Activated naive CD8-positive, alpha-beta T cell treated with anti-CD3 and anti-CD28 coated beads, Interleukin-2, amount 50 U/mL, for 24 hours (primary cell): ENCODE results near the gene THEMIS2.

Experiments
- ATAC-seq: fragments of 150-1000 bp; cut with Tn5 transposase; one replicate; pipeline ENCODE4 v1.10.0; 2021
- DNase-seq: peaks from one replicate; pipeline ENCODE4 v3.0.0; 2021
- H3K27ac Mint-ChIP-seq: one replicate; pipeline ENCODE4 v1.8.0; 2021; ENCODE audit warnings: mild to moderate bottlenecking, mixed read lengths
- H3K27me3 Mint-ChIP-seq: one replicate; pipeline ENCODE4 v1.8.0; 2021; ENCODE audit warnings: mixed read lengths
- H3K36me3 Mint-ChIP-seq: one replicate; pipeline ENCODE4 v1.8.0; 2021; ENCODE audit warnings: low read depth, mixed read lengths
- H3K4me1 Mint-ChIP-seq: one replicate; pipeline ENCODE4 v1.8.0; 2021; ENCODE audit warnings: mixed read lengths
- H3K4me3 Mint-ChIP-seq: one replicate; pipeline ENCODE4 v1.8.0; 2021; ENCODE audit warnings: mild to moderate bottlenecking, moderate library complexity, mixed read lengths
- H3K9me3 Mint-ChIP-seq: one replicate; pipeline ENCODE4 v1.8.0; 2021; ENCODE audit warnings: mixed read lengths

THEMIS2 gene

GRCh38 chr1:27872802-27873551 lies 633 bp downstream of the THEMIS2 start:
- peak; percentile 60 for DNase-seq

GRCh38 chr1:27873671-27874384 lies 1.5 kb downstream of the THEMIS2 start:
- no peak for DNase-seq
- H3K4me3 Mint-ChIP-seq = peak overlapping the region; percentile 94
- H3K36me3 Mint-ChIP-seq = peaks cover 3% of the 10 kb centered on the region
- H3K4me1 Mint-ChIP-seq = peaks cover 52% of the 10 kb centered on the region
- H3K27ac Mint-ChIP-seq = peak overlapping the region; percentile 81
- no peak for ATAC-seq
- no peaks in the 10 kb centered on the region for H3K27me3 Mint-ChIP-seq
- no peaks in the 10 kb centered on the region for H3K9me3 Mint-ChIP-seq

More at GRCh38 chr1:27872802-27873551, 633 bp downstream of the THEMIS2 start:
- Mint-ChIP-seq H3K4me3 (peak overlapping the region; percentile 94), H3K4me1 (peaks cover 57% of the 10 kb centered on the region), H3K9me3 (no peaks in the 10 kb centered on the region), H3K36me3 (peaks cover 3% of the 10 kb centered on the region), H3K27me3 (no peaks in the 10 kb centered on the region), H3K27ac (peak overlapping the region; percentile 86)
- ATAC-seq = peak; percentile 25

GRCh38 chr1:27876341-27877114 lies 4.2 kb downstream of the THEMIS2 start:
- Mint-ChIP-seq H3K4me3 (no peak overlapping the region), H3K36me3 (peaks cover 6% of the 10 kb centered on the region), H3K4me1 (peaks cover 41% of the 10 kb centered on the region), H3K27me3 (no peaks in the 10 kb centered on the region), H3K9me3 (no peaks in the 10 kb centered on the region), H3K27ac (no peak overlapping the region)
- no peak for DNase-seq
- ATAC-seq = no peak

DNA sequence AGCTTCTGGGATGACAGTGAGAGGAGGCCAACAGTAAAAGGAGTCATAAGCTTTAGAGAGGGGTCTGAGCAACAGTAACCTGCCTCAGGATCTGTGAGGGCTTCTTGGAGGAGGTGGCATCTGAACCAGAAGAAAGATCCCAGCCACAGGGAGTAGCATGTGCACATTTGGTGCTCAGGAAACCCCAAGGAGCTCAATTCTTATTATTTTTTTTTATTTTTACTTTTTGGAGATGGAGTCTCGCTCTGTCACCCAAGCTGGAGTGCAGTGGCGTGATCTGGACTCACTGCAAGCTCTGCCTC lies 4.7 kb downstream of the THEMIS2 start:
- no peaks in the 10 kb centered on the region for H3K27me3 Mint-ChIP-seq
- ATAC-seq = no peak
- no peaks in the 10 kb centered on the region for H3K9me3 Mint-ChIP-seq
- H3K4me3 Mint-ChIP-seq = no peak overlapping the region
- H3K4me1 Mint-ChIP-seq = peaks cover 37% of the 10 kb centered on the region
- peaks cover 8% of the 10 kb centered on the region for H3K36me3 Mint-ChIP-seq
- no peak for DNase-seq
- H3K27ac Mint-ChIP-seq = no peak overlapping the region

GRCh38 chr1:27878039-27878438 lies 5.7 kb downstream of the THEMIS2 start:
- DNase-seq (no peak), ATAC-seq (no peak)
- no peaks in the 10 kb centered on the region for H3K27me3 Mint-ChIP-seq
- H3K36me3 Mint-ChIP-seq = peaks cover 8% of the 10 kb centered on the region
- no peak overlapping the region for H3K27ac Mint-ChIP-seq
- H3K9me3 Mint-ChIP-seq = no peaks in the 10 kb centered on the region
- peaks cover 34% of the 10 kb centered on the region for H3K4me1 Mint-ChIP-seq
- no peak overlapping the region for H3K4me3 Mint-ChIP-seq

DNA sequence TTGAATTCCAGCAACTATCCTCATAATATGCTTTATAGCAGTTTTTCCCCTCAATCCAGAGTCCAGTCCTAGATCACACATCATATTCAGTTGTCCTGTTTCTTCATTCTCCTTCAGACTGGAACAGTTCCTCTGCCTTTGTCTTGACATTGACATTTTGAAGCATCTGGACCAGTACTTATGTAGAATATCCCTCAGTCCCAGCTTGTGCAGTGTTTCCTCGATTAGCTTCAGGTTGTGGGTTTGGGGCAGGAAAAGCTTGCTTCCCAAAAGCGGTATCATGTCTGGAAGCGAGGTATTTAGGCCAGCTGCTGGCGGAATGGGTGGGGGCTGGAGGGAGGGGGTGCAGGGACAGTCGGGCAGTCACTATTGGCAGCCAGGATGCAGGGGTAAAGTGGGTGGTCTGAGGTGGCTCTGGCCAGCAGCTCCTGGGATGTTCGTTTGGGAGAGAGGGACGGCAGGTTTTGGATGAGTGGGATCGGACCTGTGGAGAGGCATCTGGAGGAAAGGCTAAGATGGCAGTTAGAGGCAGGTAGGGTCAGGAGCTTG lies 6.5 kb downstream of the THEMIS2 start:
- Mint-ChIP-seq H3K27me3 (no peaks in the 10 kb centered on the region), H3K27ac (no peak overlapping the region), H3K4me3 (no peak overlapping the region), H3K4me1 (peaks cover 33% of the 10 kb centered on the region), H3K36me3 (peaks cover 13% of the 10 kb centered on the region), H3K9me3 (no peaks in the 10 kb centered on the region)
- no peak for DNase-seq
- ATAC-seq = no peak

DNA sequence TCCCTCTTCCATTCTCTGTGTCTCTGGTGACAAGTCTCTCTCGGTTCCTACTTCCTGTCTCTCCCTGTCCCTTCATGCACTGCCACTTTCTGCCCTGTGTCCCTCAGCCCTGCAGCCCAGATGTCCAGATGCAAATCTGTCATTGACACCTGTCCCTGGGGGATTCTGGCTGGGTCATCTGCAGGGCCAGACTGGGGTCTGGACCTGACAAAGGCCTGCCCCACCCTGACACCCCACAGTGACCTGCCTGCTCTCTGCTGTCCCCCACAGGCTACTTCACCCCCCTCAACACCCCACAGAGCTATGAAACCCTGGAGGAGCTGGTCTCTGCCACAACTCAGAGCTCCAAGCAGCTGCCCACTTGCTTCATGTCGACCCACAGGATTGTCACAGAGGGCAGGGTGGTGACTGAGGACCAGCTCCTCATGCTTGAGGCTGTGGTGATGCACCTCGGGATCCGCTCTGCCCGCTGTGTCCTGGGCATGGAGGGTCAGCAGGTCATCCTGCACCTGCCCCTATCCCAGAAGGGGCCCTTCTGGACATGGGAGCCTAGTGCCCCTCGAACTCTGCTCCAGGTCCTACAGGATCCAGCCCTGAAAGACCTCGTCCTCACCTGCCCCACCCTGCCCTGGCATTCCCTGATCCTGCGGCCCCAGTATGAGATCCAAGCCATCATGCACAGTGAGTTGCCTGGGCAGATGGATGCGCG lies 7.2 kb downstream of the THEMIS2 start:
- Mint-ChIP-seq H3K9me3 (no peaks in the 10 kb centered on the region), H3K4me1 (peaks cover 37% of the 10 kb centered on the region), H3K4me3 (no peak overlapping the region), H3K27ac (no peak overlapping the region), H3K36me3 (peaks cover 20% of the 10 kb centered on the region), H3K27me3 (no peaks in the 10 kb centered on the region)
- no peak for ATAC-seq
- no peak for DNase-seq

GRCh38 chr1:27882543-27882903 lies 10.2 kb downstream of the THEMIS2 start:
- no peak overlapping the region for H3K4me3 Mint-ChIP-seq
- H3K36me3 Mint-ChIP-seq = peaks cover 40% of the 10 kb centered on the region
- no peaks in the 10 kb centered on the region for H3K27me3 Mint-ChIP-seq
- no peaks in the 10 kb centered on the region for H3K9me3 Mint-ChIP-seq
- H3K4me1 Mint-ChIP-seq = peaks cover 48% of the 10 kb centered on the region
- H3K27ac Mint-ChIP-seq = no peak overlapping the region
- no peak for DNase-seq
- no peak for ATAC-seq

- H3K27ac Mint-ChIP-seq = peak overlapping the region; percentile 67
Observed at GRCh38 chr1:27883536-27883935, 11.2 kb downstream of the THEMIS2 start.

DNA sequence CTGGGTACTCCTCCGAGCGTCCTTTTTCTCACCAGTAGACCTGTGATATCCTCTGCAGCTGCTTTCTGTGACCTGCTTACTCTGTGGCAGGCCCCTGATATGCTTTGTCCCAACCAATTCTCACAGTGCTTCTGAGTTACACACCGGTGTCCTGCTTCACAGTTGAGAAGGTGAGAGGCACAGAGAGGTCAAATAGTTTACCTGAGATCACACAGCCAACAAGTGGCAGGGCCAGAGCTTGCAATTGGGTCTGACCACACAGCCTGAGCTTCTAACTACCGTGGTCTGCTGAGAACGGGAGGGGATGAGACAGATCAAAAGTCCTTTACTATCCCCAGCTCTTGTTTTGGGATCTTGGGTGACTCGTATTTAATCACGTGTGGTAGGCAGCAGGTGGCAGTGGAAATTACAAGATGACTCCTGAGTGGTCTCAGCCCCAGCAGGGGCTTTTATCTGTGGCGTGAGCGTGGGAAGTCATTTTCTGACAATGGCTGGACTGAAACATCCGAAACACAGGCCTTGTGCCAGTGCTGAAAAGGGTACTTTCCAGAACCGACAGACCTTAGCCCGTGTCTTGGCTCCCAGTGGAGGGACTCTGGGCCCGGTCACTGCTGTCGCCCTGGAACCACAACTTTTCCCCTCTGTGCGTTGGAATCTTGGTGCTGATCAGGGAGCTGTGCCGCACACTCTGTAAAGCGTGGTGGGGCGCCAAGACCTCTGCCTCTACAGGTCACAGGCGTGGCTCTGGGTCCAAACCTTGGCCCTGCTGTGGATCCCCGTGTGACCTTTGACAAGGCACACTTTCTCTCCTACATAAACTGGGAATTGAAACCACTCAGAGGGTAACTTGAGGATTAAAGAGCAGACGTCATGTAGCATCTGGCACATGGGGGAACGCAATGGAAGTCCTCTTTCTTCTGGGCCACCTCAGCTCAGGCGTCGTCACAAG lies 11.9 kb downstream of the THEMIS2 start:
- Mint-ChIP-seq H3K4me3 (no peak overlapping the region), H3K9me3 (no peaks in the 10 kb centered on the region), H3K4me1 (peaks cover 58% of the 10 kb centered on the region), H3K27ac (peak overlapping the region; percentile 67), H3K36me3 (peaks cover 47% of the 10 kb centered on the region), H3K27me3 (no peaks in the 10 kb centered on the region)
- ATAC-seq (peak; percentile 65), DNase-seq (no peak)

More at GRCh38 chr1:27883536-27883935, 11.2 kb downstream of the THEMIS2 start:
- H3K4me1 Mint-ChIP-seq = peaks cover 51% of the 10 kb centered on the region
- no peaks in the 10 kb centered on the region for H3K27me3 Mint-ChIP-seq
- DNase-seq = no peak
- H3K4me3 Mint-ChIP-seq = no peak overlapping the region
- ATAC-seq = no peak
- peaks cover 41% of the 10 kb centered on the region for H3K36me3 Mint-ChIP-seq
- H3K9me3 Mint-ChIP-seq = no peaks in the 10 kb centered on the region

- DNase-seq (no peak), ATAC-seq (no peak)
- H3K4me3 Mint-ChIP-seq = no peak overlapping the region
- no peaks in the 10 kb centered on the region for H3K9me3 Mint-ChIP-seq
- H3K36me3 Mint-ChIP-seq = peaks cover 49% of the 10 kb centered on the region
- H3K27ac Mint-ChIP-seq = peak overlapping the region; percentile 67
- H3K4me1 Mint-ChIP-seq = peaks cover 61% of the 10 kb centered on the region
- no peaks in the 10 kb centered on the region for H3K27me3 Mint-ChIP-seq
Observed at GRCh38 chr1:27885114-27885528, 12.8 kb downstream of the THEMIS2 start.

DNA sequence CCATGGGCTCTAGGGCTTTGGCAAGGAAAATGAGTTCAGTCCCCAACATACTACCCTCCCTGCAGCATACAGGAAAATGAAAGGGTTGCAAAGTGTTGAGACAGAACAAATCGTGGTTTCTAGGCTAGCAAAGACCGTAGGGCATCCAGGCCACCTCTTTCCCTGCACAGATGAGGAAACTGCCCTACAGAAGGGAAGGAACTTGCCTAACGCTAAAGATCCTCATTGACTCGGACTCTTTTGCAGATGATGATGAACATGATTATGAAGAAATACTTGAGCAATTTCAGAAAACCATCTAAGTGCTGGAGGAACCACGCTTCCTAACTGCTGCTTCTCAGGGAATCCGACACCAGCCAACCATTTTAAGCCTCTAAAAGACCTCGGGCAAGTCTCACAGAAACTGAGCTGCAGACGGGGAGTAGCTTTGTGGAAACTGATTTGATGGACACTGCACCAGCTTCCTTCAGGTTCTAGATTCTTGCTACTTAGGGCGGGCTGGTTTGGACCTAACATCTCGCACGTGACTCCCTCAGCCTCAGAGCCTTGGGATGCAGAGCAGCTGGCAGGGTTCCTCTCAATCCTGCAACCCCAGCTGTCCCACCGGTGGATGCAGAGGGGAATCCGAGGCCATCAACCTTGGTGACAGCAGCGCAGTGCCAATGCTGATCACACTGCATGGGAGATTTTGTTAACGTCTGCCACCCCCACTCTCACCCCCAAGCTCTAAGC lies 13.4 kb downstream of the THEMIS2 start:
- Mint-ChIP-seq H3K9me3 (no peaks in the 10 kb centered on the region), H3K27me3 (no peaks in the 10 kb centered on the region), H3K4me1 (peaks cover 67% of the 10 kb centered on the region), H3K36me3 (peaks cover 53% of the 10 kb centered on the region), H3K27ac (peak overlapping the region; percentile 76), H3K4me3 (no peak overlapping the region)
- ATAC-seq (no peak), DNase-seq (no peak)

DNA sequence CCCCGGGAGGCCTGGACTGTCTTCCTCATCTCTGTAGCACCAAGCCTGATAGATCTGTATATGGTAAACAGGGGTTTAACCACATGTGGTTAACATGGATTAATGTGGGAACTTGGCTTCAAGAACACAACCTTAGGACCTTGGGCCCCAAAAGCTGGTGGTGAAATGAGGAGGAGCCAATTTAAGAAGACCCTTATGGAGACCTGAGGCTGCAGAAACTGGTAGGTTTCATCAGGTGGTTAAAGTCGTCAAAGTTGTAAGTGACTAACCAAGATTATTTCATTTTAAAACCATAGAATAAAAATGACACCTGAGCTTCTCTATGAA lies 14.0 kb downstream of the THEMIS2 start:
- H3K4me1 Mint-ChIP-seq = peaks cover 72% of the 10 kb centered on the region
- no peaks in the 10 kb centered on the region for H3K27me3 Mint-ChIP-seq
- H3K4me3 Mint-ChIP-seq = no peak overlapping the region
- H3K27ac Mint-ChIP-seq = peak overlapping the region; percentile 76
- H3K36me3 Mint-ChIP-seq = peaks cover 58% of the 10 kb centered on the region
- DNase-seq (no peak), ATAC-seq (peak; percentile 5)
- H3K9me3 Mint-ChIP-seq = no peaks in the 10 kb centered on the region
